RWPE1 (cell line): ENCODE results near the gene GABRB3.

ENCODE experiments used
- CTCF ChIA-PET: fragments of 350-600 bp; sonication (Branson Sonifier 250); formaldehyde crosslinking; extraction: SDS; loops from one replicate; lab custom pipeline; 2021; lab: Yijun Ruan, JAX
- POLR2A ChIA-PET: fragments of 400-600 bp; formaldehyde crosslinking; extraction: SDS; loops from one replicate; lab custom pipeline; 2020; ENCODE audit warnings: antibody characterized with exemption; ENCODE audit not compliant: low non-redundant PET; lab: Yijun Ruan, JAX
- DNase-seq: peaks from one replicate; pipeline ENCODE4 v3.0.0; 2012; ENCODE audit warnings: low spot score
- H3K27ac ChIP-seq: fragments of 450-650 bp; 2 replicates; pipeline ENCODE4 v1.5.1; 2017
- TF ChIP-seq, protein P1 (sequence below): fragments of 450-650 bp; conservative IDR thresholded peaks from 2 replicates; pipeline ENCODE4 v1.5.1; 2017; ENCODE audit warnings: low read depth, mild to moderate bottlenecking

The GABRB3 gene

GRCh38 chr15:26713498-26713897 is 59.4 kb downstream of the GABRB3 start:
- POLR2A ChIA-PET, result no interaction called here
- no peak overlapping the region for H3K27ac ChIP-seq
- DNase-seq, result no peak
- CTCF ChIA-PET, result no interaction called here
- TF ChIP-seq, protein P1, sequence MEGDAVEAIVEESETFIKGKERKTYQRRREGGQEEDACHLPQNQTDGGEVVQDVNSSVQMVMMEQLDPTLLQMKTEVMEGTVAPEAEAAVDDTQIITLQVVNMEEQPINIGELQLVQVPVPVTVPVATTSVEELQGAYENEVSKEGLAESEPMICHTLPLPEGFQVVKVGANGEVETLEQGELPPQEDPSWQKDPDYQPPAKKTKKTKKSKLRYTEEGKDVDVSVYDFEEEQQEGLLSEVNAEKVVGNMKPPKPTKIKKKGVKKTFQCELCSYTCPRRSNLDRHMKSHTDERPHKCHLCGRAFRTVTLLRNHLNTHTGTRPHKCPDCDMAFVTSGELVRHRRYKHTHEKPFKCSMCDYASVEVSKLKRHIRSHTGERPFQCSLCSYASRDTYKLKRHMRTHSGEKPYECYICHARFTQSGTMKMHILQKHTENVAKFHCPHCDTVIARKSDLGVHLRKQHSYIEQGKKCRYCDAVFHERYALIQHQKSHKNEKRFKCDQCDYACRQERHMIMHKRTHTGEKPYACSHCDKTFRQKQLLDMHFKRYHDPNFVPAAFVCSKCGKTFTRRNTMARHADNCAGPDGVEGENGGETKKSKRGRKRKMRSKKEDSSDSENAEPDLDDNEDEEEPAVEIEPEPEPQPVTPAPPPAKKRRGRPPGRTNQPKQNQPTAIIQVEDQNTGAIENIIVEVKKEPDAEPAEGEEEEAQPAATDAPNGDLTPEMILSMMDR, result no peak

GRCh38 chr15:26712335-26712734 is 60.5 kb downstream of the GABRB3 start:
- TF ChIP-seq, protein P1, result no peak
- CTCF ChIA-PET, result no interaction called here
- no peak for DNase-seq
- POLR2A ChIA-PET, result no interaction called here
- H3K27ac ChIP-seq, result no peak overlapping the region

GRCh38 chr15:26711445-26711844 is 61.4 kb downstream of the GABRB3 start:
- CTCF ChIA-PET, result no interaction called here
- TF ChIP-seq, protein P1, result no peak
- no peak overlapping the region for H3K27ac ChIP-seq
- DNase-seq, result no peak
- POLR2A ChIA-PET, result no interaction called here

DNA sequence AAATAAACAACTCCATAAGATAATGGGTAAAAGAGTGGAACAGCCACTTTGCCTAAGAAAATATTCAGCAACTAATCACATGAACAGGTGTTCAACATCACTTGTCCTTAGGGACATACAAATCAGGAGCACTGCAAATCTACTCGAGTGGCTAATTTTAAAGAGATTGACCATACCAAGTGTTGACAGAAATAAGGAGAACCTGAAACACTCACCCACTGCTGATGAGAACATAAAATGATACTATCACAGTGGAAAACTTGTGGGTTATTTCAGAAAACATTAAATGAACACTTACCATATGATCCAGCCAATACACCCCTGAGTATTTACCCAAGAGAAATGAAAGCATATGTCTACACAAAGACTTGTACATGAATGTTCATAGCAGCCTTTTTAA is 70.5 kb downstream of the GABRB3 start:
- no peak for DNase-seq
- TF ChIP-seq, protein P1, result no peak
- CTCF ChIA-PET, result no interaction called here

DNA sequence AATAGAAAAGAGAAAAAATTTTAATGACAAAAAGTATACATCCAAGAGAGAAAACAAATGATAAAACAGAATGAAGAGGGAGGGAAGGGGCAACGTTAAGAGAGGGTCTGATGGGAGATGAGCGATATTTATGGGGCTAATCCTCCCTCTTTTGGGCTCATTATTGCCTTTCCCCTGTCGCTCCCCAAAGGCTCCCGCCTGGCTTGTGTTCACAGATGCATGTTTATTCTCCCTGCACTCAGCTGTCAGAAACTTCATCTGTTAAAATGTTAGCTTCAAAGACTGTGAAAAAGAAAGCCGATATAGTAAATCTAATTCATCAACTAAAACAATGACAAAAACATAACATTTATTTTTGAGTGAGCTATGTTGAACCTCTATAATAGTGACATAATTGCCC is 74.3 kb downstream of the GABRB3 start:
- no peak for DNase-seq
- POLR2A ChIA-PET, result no interaction called here
- no peak overlapping the region for H3K27ac ChIP-seq
- CTCF ChIA-PET, result no interaction called here
- TF ChIP-seq, protein P1, result no peak

More for the DNA sequence above, 70.5 kb downstream of the GABRB3 start:
- POLR2A ChIA-PET, result no interaction called here
- no peak overlapping the region for H3K27ac ChIP-seq

- DNase-seq, result no peak
- ChIA-PET POLR2A (no interaction called here), CTCF (no interaction called here)
- no peak overlapping the region for H3K27ac ChIP-seq
- TF ChIP-seq, protein P1, result no peak
Measured at GRCh38 chr15:26697913-26698312, 75.0 kb downstream of the GABRB3 start.

GRCh38 chr15:26691249-26691648 is 81.6 kb downstream of the GABRB3 start:
- TF ChIP-seq, protein P1, result no peak
- DNase-seq, result no peak
- POLR2A ChIA-PET, result no interaction called here
- no peak overlapping the region for H3K27ac ChIP-seq
- CTCF ChIA-PET, result no interaction called here
